Spleen (tissue), 11 donors: ENCODE data around the gene PIP5K1B. TPM values are rescaled to one million over a fixed set of nuclear protein-coding genes. Genes with fewer than 3 reads are reported as not detected.

Experiments
- DNase-seq: peaks from one replicate; pipeline ENCODE4 v3.0.0-alpha.2; 2020
- H3K27ac ChIP-seq, 8 donors: fragments of 200-600 bp; sonication (generic) in 7 of 8; 1 replicate in 4 of 8; 2 replicates in 4 of 8; pipeline versions ENCODE4 v1.5.0 to v1.8.0; 2016 to 2021; ENCODE audit warnings: inconsistent platforms in 4 of 8, mild to moderate bottlenecking in 4 of 8, moderate library complexity in 1 of 8
- H3K27me3 ChIP-seq, 7 donors: fragments of 200-600 bp; sonication (generic) in 6 of 7; replicated peaks in 1 of 7; 1 replicate in 4 of 7; 2 replicates in 3 of 7; pipeline versions ENCODE4 v1.5.0 to v1.8.0; 2016 to 2021; ENCODE audit warnings: inconsistent platforms in 3 of 7, mild to moderate bottlenecking in 1 of 7
- H3K36me3 ChIP-seq, 6 donors: fragments of 200-600 bp; sonication (generic) in 5 of 6; 1 replicate in 4 of 6; 2 replicates in 2 of 6; pipeline versions ENCODE4 v1.5.0 to v1.8.0; 2016 to 2021; ENCODE audit warnings: inconsistent platforms in 2 of 6
- H3K4me1 ChIP-seq, 6 donors: fragments of 200-600 bp; sonication (generic) in 5 of 6; 1 replicate in 3 of 6; 2 replicates in 3 of 6; pipeline versions ENCODE4 v1.5.0 to v1.8.0; 2016 to 2021; ENCODE audit warnings: inconsistent platforms in 3 of 6
- H3K4me3 ChIP-seq, 8 donors: fragments of 200-600 bp; sonication (generic) in 7 of 8; 1 replicate in 4 of 8; 2 replicates in 4 of 8; pipeline versions ENCODE4 v1.5.0 to v1.8.0; 2016 to 2021; ENCODE audit warnings: inconsistent platforms in 4 of 8, mild to moderate bottlenecking in 4 of 8, moderate library complexity in 2 of 8
- H3K9me3 ChIP-seq, 8 donors: fragments of 200-600 bp; sonication (generic) in 7 of 8; 1 replicate in 4 of 8; 2 replicates in 4 of 8; pipeline versions ENCODE4 v1.5.0 to v1.8.0; 2016 to 2021; ENCODE audit warnings: inconsistent platforms in 4 of 8
- POLR2A ChIP-seq, 3 donors: fragments of 450-650 bp; IDR thresholded peaks; one replicate each; pipeline ENCODE4 v1.5.1; 2017; ENCODE audit warnings: antibody characterized with exemption in 3 of 3, mild to moderate bottlenecking in 1 of 3
- POLR2AphosphoS5 ChIP-seq, 3 donors: sonication (generic); formaldehyde crosslinking; IDR thresholded peaks; one replicate each; pipeline ENCODE4 v1.5.1; 2017; ENCODE audit warnings: antibody characterized with exemption in 3 of 3
- WGBS, 5 donors: extraction: QIAGEN DNeasy Blood & Tissue Kit in 3 of 5; methylation state at CpG; one replicate each; pipeline versions ENCODE4 v1.1.5 to v1.1.7; 2013 to 2018; 5-methylcytosine and 5-hydroxymethylcytosine counted together
- intact Hi-C: fragments of 100-400 bp; cut with DNase I; formaldehyde crosslinking; loops from one replicate; pipeline ENCODE4 v1.15.0; 2023; ENCODE audit warnings: low total_unique reads
- polyA plus RNA-seq, 3 donors: library from polyadenylated mRNA; stranded (reverse); fragments of 200-250 nt; gene quantifications; one replicate each; pipeline ENCODE4 v1.2.1, GENCODE V29; 2013
- total RNA-seq, 7 donors: library from RNA; depleted of rRNA in 3 of 7; stranded (reverse); fragments of >200 nt in 3 of 7; fragmentation: NEBNext Ultra II Directional in 4 of 7; extraction: Animal tissue kit (Norgen Biotek cat#: 25700) in 4 of 7; gene quantifications; one replicate each; pipeline versions ENCODE4 v1.1.0 to v1.2.1, GENCODE V29; 2016 to 2021
- TF ChIP-seq, protein P1 (sequence below), 11 experiments: fragments of 200-600 bp in 7 of 11; fragments of 450-650 bp in 4 of 11; sonication (generic) in 4 of 11; IDR thresholded peaks in 8 of 11; conservative IDR thresholded peaks in 3 of 11; 1 replicate in 7 of 11; 2 replicates in 4 of 11; pipeline versions ENCODE4 v1.4.0 to v1.8.0; 2016 to 2021; ENCODE audit warnings: antibody characterized with exemption in 11 of 11, inconsistent platforms in 4 of 11, mild to moderate bottlenecking in 1 of 11
- donor health status: healthy with polysubstance abuse.
- donor health status: DM: no; HTN: no; CAD: no; lungs with moderate emphysema.
- donor health status: DM: no; HTN: no; CAD: no.
- donor health status: Bipolar disorder and iron deficiency.
- donor health status: healthy.
- donor health status: DM: no; HTN: no; CAD: no.
- donor health status: DM: yes; HTN: yes; CAD: no.

The PIP5K1B gene
- total and polyA plus RNA-seq, 10 donors: 1.5 to 10.3 (median 6.8) TPM

DNA sequence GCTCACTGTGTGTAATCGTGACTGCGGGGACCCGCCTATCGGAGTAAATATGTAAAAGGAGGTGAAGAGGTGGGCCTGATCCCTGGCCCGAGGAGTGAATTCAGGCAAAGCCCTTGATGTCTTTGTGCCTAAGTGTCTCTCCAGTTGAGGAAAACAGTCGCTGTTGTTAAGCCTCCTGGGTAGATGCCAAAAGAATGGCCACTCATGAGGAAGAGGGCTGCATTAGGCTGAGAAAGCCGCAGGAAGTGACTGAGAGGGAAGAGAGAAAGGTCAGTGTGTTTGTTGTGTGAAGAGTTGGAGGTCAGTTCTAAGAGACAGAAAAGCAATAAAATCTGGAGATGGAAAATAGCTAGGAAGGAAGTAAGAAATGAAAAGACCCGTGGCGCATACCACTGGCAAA, 35.8 kb upstream of the PIP5K1B start:
- H3K27ac ChIP-seq: no peak overlapping the region
- no peaks in the 10 kb centered on the region for H3K36me3 ChIP-seq
- H3K4me1 ChIP-seq: peaks cover 0 to 6% (median 0%) of the 10 kb centered on the region in 6 donors
- TF ChIP-seq POLR2A (IDR thresholded peaks at IDR 0.05) (no peak), POLR2AphosphoS5 (IDR thresholded peaks at IDR 0.05) (no peak)
- TF ChIP-seq, protein P1, sequence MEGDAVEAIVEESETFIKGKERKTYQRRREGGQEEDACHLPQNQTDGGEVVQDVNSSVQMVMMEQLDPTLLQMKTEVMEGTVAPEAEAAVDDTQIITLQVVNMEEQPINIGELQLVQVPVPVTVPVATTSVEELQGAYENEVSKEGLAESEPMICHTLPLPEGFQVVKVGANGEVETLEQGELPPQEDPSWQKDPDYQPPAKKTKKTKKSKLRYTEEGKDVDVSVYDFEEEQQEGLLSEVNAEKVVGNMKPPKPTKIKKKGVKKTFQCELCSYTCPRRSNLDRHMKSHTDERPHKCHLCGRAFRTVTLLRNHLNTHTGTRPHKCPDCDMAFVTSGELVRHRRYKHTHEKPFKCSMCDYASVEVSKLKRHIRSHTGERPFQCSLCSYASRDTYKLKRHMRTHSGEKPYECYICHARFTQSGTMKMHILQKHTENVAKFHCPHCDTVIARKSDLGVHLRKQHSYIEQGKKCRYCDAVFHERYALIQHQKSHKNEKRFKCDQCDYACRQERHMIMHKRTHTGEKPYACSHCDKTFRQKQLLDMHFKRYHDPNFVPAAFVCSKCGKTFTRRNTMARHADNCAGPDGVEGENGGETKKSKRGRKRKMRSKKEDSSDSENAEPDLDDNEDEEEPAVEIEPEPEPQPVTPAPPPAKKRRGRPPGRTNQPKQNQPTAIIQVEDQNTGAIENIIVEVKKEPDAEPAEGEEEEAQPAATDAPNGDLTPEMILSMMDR (IDR thresholded peaks at IDR 0.05 in 8 of 11, conservative IDR thresholded peaks at IDR 0.05 in 3 of 11): no peak
- 53 to 69% (median 65%) methylated on average over 9 of the region's 9 CpGs for WGBS, 5 donors
- no peaks in the 10 kb centered on the region for H3K27me3 ChIP-seq
- no peak for DNase-seq
- no peaks in the 10 kb centered on the region for H3K9me3 ChIP-seq
- intact Hi-C loops: no loop called here
- no peak overlapping the region for H3K4me3 ChIP-seq

DNA sequence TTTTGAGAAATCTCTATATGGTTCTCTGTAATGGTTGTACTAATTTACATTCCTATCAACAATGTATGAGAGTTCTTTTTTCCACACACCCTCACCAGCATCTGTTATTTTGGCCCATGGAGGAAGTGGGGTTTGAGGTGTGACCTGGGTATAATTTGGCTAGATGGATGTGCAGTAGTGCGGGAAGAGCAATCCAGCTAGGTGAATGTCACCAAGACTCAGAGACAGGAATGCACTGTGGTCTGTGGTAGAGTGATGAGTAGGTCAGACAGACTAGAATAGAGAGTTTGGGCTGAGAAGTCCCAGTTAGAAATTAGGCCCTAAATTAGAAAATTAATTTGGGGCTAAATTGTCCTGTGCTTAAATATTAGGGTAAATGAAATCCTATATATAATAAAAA, 32.8 kb upstream of the PIP5K1B start:
- peaks cover 0 to 7% (median 0%) of the 10 kb centered on the region in 7 donors for H3K27me3 ChIP-seq
- H3K4me3 ChIP-seq: no peak overlapping the region
- H3K27ac ChIP-seq: no peak overlapping the region
- no peaks in the 10 kb centered on the region for H3K36me3 ChIP-seq
- no peak for DNase-seq
- intact Hi-C loops: no loop called here
- H3K4me1 ChIP-seq: peaks cover 0 to 6% (median 0%) of the 10 kb centered on the region in 6 donors
- TF ChIP-seq POLR2AphosphoS5 (IDR thresholded peaks at IDR 0.05): no peak
- TF ChIP-seq, protein P1 (IDR thresholded peaks at IDR 0.05 in 8 of 11, conservative IDR thresholded peaks at IDR 0.05 in 3 of 11): no peak
- no peak for TF ChIP-seq POLR2A (IDR thresholded peaks at IDR 0.05)
- H3K9me3 ChIP-seq: no peaks in the 10 kb centered on the region
- WGBS, 5 donors: 86 to 96% (median 89%) methylated on average over 1 of the region's 1 CpG

DNA sequence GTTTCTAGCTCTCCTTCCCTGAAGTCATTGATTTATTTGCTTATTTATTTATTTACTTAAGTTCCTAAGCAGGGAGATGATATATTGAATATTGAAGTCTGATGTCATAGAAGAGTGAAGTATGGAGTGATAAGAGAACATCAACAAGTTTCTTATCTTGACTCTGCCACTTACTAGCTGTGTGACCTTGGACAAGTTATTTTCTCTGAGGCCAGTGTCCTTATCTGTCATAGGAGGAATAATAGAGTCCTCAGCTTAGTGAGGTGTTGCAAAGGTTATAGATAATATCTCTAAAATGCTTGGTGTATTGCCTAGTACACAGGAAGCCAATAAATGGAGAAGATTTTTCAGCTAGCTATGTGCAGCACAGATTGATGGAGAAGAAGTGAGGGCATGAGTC, 32.4 kb upstream of the PIP5K1B start:
- H3K27ac ChIP-seq: no peak overlapping the region
- no peaks in the 10 kb centered on the region for H3K36me3 ChIP-seq
- no peaks in the 10 kb centered on the region for H3K9me3 ChIP-seq
- TF ChIP-seq POLR2AphosphoS5 (IDR thresholded peaks at IDR 0.05) (no peak), POLR2A (IDR thresholded peaks at IDR 0.05) (no peak)
- TF ChIP-seq, protein P1 (IDR thresholded peaks at IDR 0.05 in 8 of 11, conservative IDR thresholded peaks at IDR 0.05 in 3 of 11): no peak
- peaks cover 0 to 6% (median 0%) of the 10 kb centered on the region in 6 donors for H3K4me1 ChIP-seq
- intact Hi-C loops: no loop called here
- no peak for DNase-seq
- peaks cover 0 to 9% (median 0%) of the 10 kb centered on the region in 7 donors for H3K27me3 ChIP-seq
- H3K4me3 ChIP-seq: no peak overlapping the region

DNA sequence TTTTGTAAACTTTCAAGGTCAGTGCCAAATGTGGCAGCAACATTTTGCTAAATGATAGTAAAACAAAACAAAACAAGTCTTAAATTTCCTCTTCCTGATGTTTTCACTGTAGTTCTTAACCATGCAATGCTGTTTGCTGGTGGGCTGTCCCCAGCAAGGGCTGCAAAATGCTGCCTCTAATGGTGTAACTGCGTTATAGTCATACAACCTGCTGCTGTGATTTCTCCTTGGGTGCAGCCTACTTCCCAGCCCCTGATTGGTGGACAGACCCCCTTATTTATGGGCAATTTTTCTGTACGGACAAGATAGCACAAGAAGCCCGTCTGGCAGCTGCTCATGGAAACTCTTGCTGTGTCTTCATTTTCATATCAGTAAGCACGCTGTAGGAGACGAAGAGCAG, 26.6 kb upstream of the PIP5K1B start:
- DNase-seq: no peak
- 40 to 66% (median 47%) methylated on average over 5 of the region's 5 CpGs for WGBS, 5 donors
- intact Hi-C loops: no loop called here

More for the DNA sequence above, 26.6 kb upstream of the PIP5K1B start:
- Histone ChIP-seq H3K27me3 (peaks cover 0 to 15% (median 0%) of the 10 kb centered on the region in 7 donors), H3K27ac (no peak overlapping the region), H3K4me3 (no peak overlapping the region), H3K4me1 (peaks cover 0 to 7% (median 0%) of the 10 kb centered on the region in 6 donors), H3K9me3 (no peaks in the 10 kb centered on the region), H3K36me3 (no peaks in the 10 kb centered on the region)
- no peak for TF ChIP-seq POLR2A (IDR thresholded peaks at IDR 0.05)
- TF ChIP-seq, protein P1 (IDR thresholded peaks at IDR 0.05 in 8 of 11, conservative IDR thresholded peaks at IDR 0.05 in 3 of 11): peak in 2 of 11 experiments; percentile 25 to 39
